Liver (tissue), 9 donors: ENCODE results near the gene MIPEP. TPM values are rescaled to one million over a fixed set of nuclear protein-coding genes. Genes with fewer than 3 reads are reported as not detected.

ENCODE experiments used
- DNase-seq: peaks from one replicate; pipeline ENCODE4 v3.0.0-alpha.2; 2017; ENCODE audit warnings: low spot score
- H3K27ac ChIP-seq, 2 donors: one replicate each; pipeline ENCODE4 v1.7.0; 2013; ENCODE audit warnings: inconsistent platforms in 2 of 2, low read length in 2 of 2, control low read depth in 1 of 2, low read depth in 1 of 2, mild to moderate bottlenecking in 1 of 2
- H3K27me3 ChIP-seq, 4 donors: one replicate each; pipeline versions ENCODE4 v1.6.1 to v1.7.0; 2013; ENCODE audit warnings: low read length in 3 of 4, inconsistent platforms in 1 of 4, mild to moderate bottlenecking in 1 of 4, moderate library complexity in 1 of 4; ENCODE audit not compliant: control insufficient read depth in 4 of 4, insufficient read depth in 4 of 4
- H3K36me3 ChIP-seq, 4 donors: one replicate each; pipeline versions ENCODE4 v1.6.1 to v1.7.0; 2013; ENCODE audit warnings: low read length in 3 of 4, mild to moderate bottlenecking in 3 of 4, low read depth in 1 of 4, moderate library complexity in 1 of 4; ENCODE audit not compliant: control insufficient read depth in 4 of 4, insufficient read depth in 3 of 4
- H3K4me1 ChIP-seq, 4 donors: one replicate each; pipeline versions ENCODE4 v1.6.1 to v1.7.0; 2013; ENCODE audit warnings: low read length in 3 of 4, mild to moderate bottlenecking in 3 of 4, moderate library complexity in 1 of 4; ENCODE audit not compliant: control insufficient read depth in 4 of 4, insufficient read depth in 4 of 4
- H3K4me3 ChIP-seq, 3 donors: one replicate each; pipeline versions ENCODE4 v1.6.1 to v1.7.0; 2013; ENCODE audit warnings: low read length in 3 of 3, control low read depth in 1 of 3, low read depth in 1 of 3, mild to moderate bottlenecking in 1 of 3
- H3K9ac ChIP-seq, 2 donors: one replicate each; pipeline ENCODE4 v1.7.0; 2013; ENCODE audit warnings: low read length in 2 of 2, mild to moderate bottlenecking in 2 of 2, moderate library complexity in 2 of 2, control low read depth in 1 of 2, low read depth in 1 of 2
- H3K9me3 ChIP-seq, 4 donors: one replicate each; pipeline versions ENCODE4 v1.6.1 to v1.7.0; 2013; ENCODE audit warnings: low read length in 3 of 4; ENCODE audit not compliant: control insufficient read depth in 4 of 4
- ATF3 ChIP-seq: IDR thresholded peaks from 2 replicates; pipeline ENCODE4 v1.6.1; 2016; ENCODE audit warnings: antibody characterized with exemption
- CTCF ChIP-seq: fragments of 150-350 bp; IDR thresholded peaks from 2 replicates; pipeline ENCODE4 v1.5.1; 2017; ENCODE audit warnings: improper control_type of control experiment, low read depth, low read length; ENCODE audit not compliant: missing input control
- EGR1 ChIP-seq, 2 donors: IDR thresholded peaks; 2 replicates each; pipeline ENCODE4 v1.6.1; 2016 to 2018; ENCODE audit warnings: antibody characterized with exemption in 2 of 2, low read depth in 2 of 2
- GABPA ChIP-seq, 2 donors: IDR thresholded peaks in 1 of 2; conservative IDR thresholded peaks in 1 of 2; 2 replicates each; pipeline ENCODE4 v1.6.1; 2016; ENCODE audit warnings: antibody characterized with exemption in 2 of 2, mild to moderate bottlenecking in 1 of 2, moderate library complexity in 1 of 2
- HNF4A ChIP-seq, 2 donors: conservative IDR thresholded peaks; 2 replicates each; pipeline ENCODE4 v1.6.1; 2016; ENCODE audit warnings: antibody characterized with exemption in 2 of 2, mild to moderate bottlenecking in 2 of 2
- HNF4G ChIP-seq: IDR thresholded peaks from 2 replicates; pipeline ENCODE4 v1.6.1; 2016; ENCODE audit warnings: antibody characterized with exemption
- MAX ChIP-seq: IDR thresholded peaks from 2 replicates; pipeline ENCODE4 v1.6.1; 2016; ENCODE audit warnings: antibody characterized with exemption
- NR2F2 ChIP-seq: IDR thresholded peaks from 2 replicates; pipeline ENCODE4 v1.6.1; 2016; ENCODE audit warnings: antibody characterized with exemption
- RAD21 ChIP-seq, 2 donors: IDR thresholded peaks; 2 replicates each; pipeline ENCODE4 v1.6.1; 2016; ENCODE audit warnings: antibody characterized with exemption in 2 of 2, mild to moderate bottlenecking in 2 of 2
- REST ChIP-seq: IDR thresholded peaks from 2 replicates; pipeline ENCODE4 v1.6.1; 2016; ENCODE audit warnings: antibody characterized with exemption, mild to moderate bottlenecking
- RXRA ChIP-seq, 2 donors: IDR thresholded peaks; 2 replicates each; pipeline ENCODE4 v1.6.1; 2017 to 2018; ENCODE audit warnings: antibody characterized with exemption in 2 of 2, mild to moderate bottlenecking in 1 of 2
- SP1 ChIP-seq: IDR thresholded peaks from 2 replicates; pipeline ENCODE4 v1.6.1; 2018; ENCODE audit warnings: antibody characterized with exemption, mild to moderate bottlenecking
- TAF1 ChIP-seq: conservative IDR thresholded peaks from 2 replicates; pipeline ENCODE4 v1.6.1; 2016; ENCODE audit warnings: antibody characterized with exemption, mild to moderate bottlenecking
- YY1 ChIP-seq: IDR thresholded peaks from 2 replicates; pipeline ENCODE4 v1.6.1; 2016; ENCODE audit warnings: antibody characterized with exemption, mild to moderate bottlenecking
- ZBTB33 ChIP-seq: IDR thresholded peaks from 2 replicates; pipeline ENCODE4 v1.6.1; 2016; ENCODE audit warnings: antibody characterized with exemption
- WGBS: extraction: QIAGEN DNeasy Blood & Tissue Kit; methylation state at CpG from one replicate; pipeline ENCODE4 v1.1.7; 2013; 5-methylcytosine and 5-hydroxymethylcytosine counted together
- polyA plus RNA-seq, 2 donors: library from polyadenylated mRNA; stranded (reverse) in 1 of 2; unstranded in 1 of 2; fragments of 200-250 nt in 1 of 2; fragments of >200 nt in 1 of 2; fragmentation: Nextera tagmentation in 1 of 2; extraction: Ambion mirVana in 1 of 2; gene quantifications; one replicate each; pipeline versions ENCODE4 v1.2.1 to v1.2.3, GENCODE V29; 2013 to 2015
- total RNA-seq, 2 donors: library from RNA; depleted of rRNA; stranded (reverse); fragments of >200 nt; gene quantifications; one replicate each; pipeline ENCODE4 v1.2.3, GENCODE V29; 2014
- donor health status: healthy.
- donor health status: healthy.
- donor health status: healthy.
- donor health status: healthy.
- donor health status: healthy.

Gene MIPEP
- total and polyA plus RNA-seq, 4 donors = 7.4 to 11.7 (median 10.2) TPM

- Histone ChIP-seq H3K27ac (no peak overlapping the region), H3K36me3 (peaks cover 0 to 2% (median 0%) of the 10 kb centered on the region in 4 donors), H3K9ac (no peak overlapping the region), H3K9me3 (no peaks in the 10 kb centered on the region), H3K4me1 (no peaks in the 10 kb centered on the region), H3K4me3 (no peak overlapping the region), H3K27me3 (no peaks in the 10 kb centered on the region)
- no peak for DNase-seq
- TF ChIP-seq TAF1 (no peak), REST (no peak), ZBTB33 (no peak), CTCF (no peak), EGR1 (IDR thresholded peaks at IDR 0.05; ENCODE audit: low read depth in 2 of 2) (no peak), HNF4A (conservative IDR thresholded peaks at IDR 0.05) (no peak), YY1 (no peak), SP1 (no peak), RAD21 (IDR thresholded peaks at IDR 0.05) (no peak), ATF3 (no peak)
- WGBS = 74% methylated on average over 1 of the region's 1 CpG
Measured at GRCh38 chr13:23753458-23753857, 135.7 kb downstream of the MIPEP start.

GRCh38 chr13:23752111-23753001, 136.8 kb downstream of the MIPEP start:
- H3K4me3 ChIP-seq = no peak overlapping the region
- no peaks in the 10 kb centered on the region for H3K27me3 ChIP-seq
- no peak overlapping the region for H3K9ac ChIP-seq
- DNase-seq = no peak
- H3K27ac ChIP-seq = no peak overlapping the region
- peaks cover 0 to 2% (median 0%) of the 10 kb centered on the region in 4 donors for H3K36me3 ChIP-seq
- no peaks in the 10 kb centered on the region for H3K9me3 ChIP-seq
- no peaks in the 10 kb centered on the region for H3K4me1 ChIP-seq
- WGBS = 76% methylated on average over 1 of the region's 1 CpG
- TF ChIP-seq ZBTB33 = no peak
- TF ChIP-seq REST = no peak
- TF ChIP-seq HNF4G = no peak
- TF ChIP-seq TAF1 = no peak
- TF ChIP-seq EGR1 (IDR thresholded peaks at IDR 0.05; ENCODE audit: low read depth in 2 of 2) = no peak
- TF ChIP-seq NR2F2 = no peak
- no peak for TF ChIP-seq HNF4A (conservative IDR thresholded peaks at IDR 0.05)
- TF ChIP-seq GABPA (IDR thresholded peaks at IDR 0.05 in 1 of 2, conservative IDR thresholded peaks at IDR 0.05 in 1 of 2) = no peak
- no peak for TF ChIP-seq RXRA (IDR thresholded peaks at IDR 0.05)
- TF ChIP-seq RAD21 (IDR thresholded peaks at IDR 0.05) = no peak
- no peak for TF ChIP-seq MAX
- no peak for TF ChIP-seq ATF3
